Large intestine (tissue), 3 donors: ENCODE results near the gene CD86. TPM values are rescaled to one million over a fixed set of nuclear protein-coding genes. Genes with fewer than 3 reads are reported as not detected.

Source experiments
- DNase-seq, 2 donors: peaks; one replicate each; pipeline versions ENCODE4 v3.0.0 to v3.0.0-alpha.2; 2013
- H3K27ac ChIP-seq: one replicate; pipeline ENCODE4 v1.5.1; 2013; ENCODE audit warnings: low read length
- H3K27me3 ChIP-seq: 2 replicates; pipeline ENCODE4 v1.6.1; 2013; ENCODE audit warnings: low read length; ENCODE audit not compliant: control insufficient read depth, insufficient read depth
- H3K36me3 ChIP-seq: 2 replicates; pipeline ENCODE4 v1.6.1; 2013; ENCODE audit warnings: low read length; ENCODE audit not compliant: control insufficient read depth, insufficient read depth
- H3K4me1 ChIP-seq: one replicate; pipeline ENCODE4 v1.6.1; 2013; ENCODE audit warnings: low read length; ENCODE audit not compliant: control insufficient read depth, insufficient read depth
- H3K4me3 ChIP-seq: one replicate; pipeline ENCODE4 v1.5.1; 2013; ENCODE audit warnings: low read length
- H3K9me3 ChIP-seq: one replicate; pipeline ENCODE4 v1.6.1; 2013; ENCODE audit warnings: mild to moderate bottlenecking, low read depth, low read length, moderate library complexity; ENCODE audit not compliant: control insufficient read depth
- WGBS: methylation state at CpG from one replicate; pipeline ENCODE4 v1.1.5; 2013; ENCODE audit warnings: low lambda C conversion rate; ENCODE audit not compliant: insufficient coverage; 5-methylcytosine and 5-hydroxymethylcytosine counted together
- polyA plus RNA-seq: library from polyadenylated mRNA; unstranded; fragments of 120-200 nt; gene quantifications from one replicate; pipeline ENCODE4 v1.2.1, GENCODE V29; 2013

The CD86 gene
- polyA plus RNA-seq, 1 donor = 3.3 TPM

DNA sequence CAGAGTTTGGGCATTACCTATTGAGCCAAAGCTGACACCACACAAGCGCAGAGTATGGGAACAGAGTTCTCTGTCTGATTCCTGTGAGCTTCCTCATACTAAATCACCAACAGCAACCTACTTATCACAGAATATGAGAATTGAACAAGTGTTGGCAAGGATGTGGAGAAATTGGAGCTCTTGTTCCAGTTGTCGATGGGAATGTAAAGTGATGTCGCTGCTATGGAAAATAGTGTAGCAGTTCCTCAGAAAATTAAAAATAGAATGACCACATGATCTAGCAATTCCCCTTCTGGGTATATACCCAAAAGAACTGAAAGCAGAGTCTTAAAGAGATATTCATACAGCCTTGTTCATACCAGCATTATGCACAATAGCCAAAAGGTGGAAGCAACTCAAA lies 33.4 kb downstream of the CD86 start:
- Histone ChIP-seq H3K9me3 (no peaks in the 10 kb centered on the region), H3K4me1 (no peaks in the 10 kb centered on the region), H3K36me3 (no peaks in the 10 kb centered on the region), H3K4me3 (no peak overlapping the region), H3K27me3 (no peaks in the 10 kb centered on the region), H3K27ac (no peak overlapping the region)
- WGBS = 83% methylated on average over 1 of the region's 3 CpGs
- no peak for DNase-seq

DNA sequence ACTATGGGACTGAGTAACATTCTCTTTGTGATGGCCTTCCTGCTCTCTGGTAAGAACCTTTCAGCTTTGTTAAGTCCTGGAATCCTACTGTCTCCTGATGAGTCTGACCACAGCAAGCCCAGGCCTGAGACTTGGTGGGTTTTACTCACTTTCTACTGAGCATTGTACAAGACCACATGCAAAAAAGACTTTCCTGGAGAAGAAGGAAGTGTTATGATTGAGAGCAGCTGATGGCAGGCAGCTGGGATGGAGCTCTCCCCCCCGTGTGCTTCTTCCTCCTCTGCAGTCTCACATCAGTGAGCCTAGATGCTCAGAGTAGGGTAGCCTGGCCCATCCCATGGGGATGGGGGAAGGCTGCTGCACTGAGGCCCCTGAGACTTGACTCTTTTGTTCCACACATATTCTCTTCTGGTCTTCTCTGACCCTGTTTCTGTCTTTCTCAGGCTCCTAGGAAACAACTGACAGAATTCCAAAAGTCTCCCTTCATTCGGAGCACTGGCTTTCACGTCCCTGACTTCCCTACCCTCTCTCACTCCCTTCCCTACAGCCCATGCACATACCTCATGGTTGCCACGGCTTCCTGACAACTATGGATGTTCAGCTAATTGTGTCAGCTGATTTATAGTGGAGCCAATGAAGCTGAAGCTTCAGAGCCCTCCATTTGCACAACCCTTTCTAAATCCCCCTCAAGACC lies 36.6 kb downstream of the CD86 start:
- DNase-seq = no peak
- 80% methylated on average over 1 of the region's 4 CpGs for WGBS
- Histone ChIP-seq H3K9me3 (no peaks in the 10 kb centered on the region), H3K4me1 (no peaks in the 10 kb centered on the region), H3K27ac (no peak overlapping the region), H3K4me3 (no peak overlapping the region), H3K27me3 (no peaks in the 10 kb centered on the region), H3K36me3 (no peaks in the 10 kb centered on the region)

- no peak overlapping the region for H3K4me3 ChIP-seq
- no peak overlapping the region for H3K27ac ChIP-seq
- no peaks in the 10 kb centered on the region for H3K4me1 ChIP-seq
- H3K27me3 ChIP-seq = no peaks in the 10 kb centered on the region
- H3K9me3 ChIP-seq = no peaks in the 10 kb centered on the region
- no CpG with 5 or more reads among the region's 2 CpGs for WGBS
- no peak for DNase-seq
- H3K36me3 ChIP-seq = no peaks in the 10 kb centered on the region
These were observed 37.5 kb downstream of the CD86 start for GRCh38 chr3:122092460-122093165.

- Histone ChIP-seq H3K9me3 (no peaks in the 10 kb centered on the region), H3K4me1 (no peaks in the 10 kb centered on the region), H3K36me3 (no peaks in the 10 kb centered on the region), H3K4me3 (no peak overlapping the region), H3K27ac (no peak overlapping the region), H3K27me3 (no peaks in the 10 kb centered on the region)
- no CpG with 5 or more reads among the region's 4 CpGs for WGBS
- no peak for DNase-seq
These were observed 39.0 kb downstream of the CD86 start for GRCh38 chr3:122094125-122094524.

DNA sequence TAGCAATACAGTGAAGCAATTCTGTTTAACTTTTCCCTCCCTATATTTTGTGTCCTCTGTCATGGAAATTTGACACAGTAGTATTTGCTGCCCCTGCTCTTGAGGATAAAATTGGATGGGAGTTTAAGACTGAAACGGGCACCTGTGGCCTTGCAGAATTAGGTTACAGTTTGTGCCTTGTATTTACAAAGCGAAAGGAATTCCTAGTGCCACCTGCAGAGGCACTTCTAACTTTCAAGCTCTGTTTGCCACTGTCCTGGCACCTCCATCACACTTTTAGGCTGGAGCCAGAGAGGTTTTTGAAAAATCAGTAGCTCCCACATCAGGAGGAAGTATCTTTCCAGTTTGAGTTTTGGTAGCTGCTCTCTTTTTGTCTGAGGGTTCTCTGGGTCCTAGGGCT lies 39.5 kb downstream of the CD86 start:
- WGBS = no CpG with 5 or more reads among the region's 2 CpGs

DNA sequence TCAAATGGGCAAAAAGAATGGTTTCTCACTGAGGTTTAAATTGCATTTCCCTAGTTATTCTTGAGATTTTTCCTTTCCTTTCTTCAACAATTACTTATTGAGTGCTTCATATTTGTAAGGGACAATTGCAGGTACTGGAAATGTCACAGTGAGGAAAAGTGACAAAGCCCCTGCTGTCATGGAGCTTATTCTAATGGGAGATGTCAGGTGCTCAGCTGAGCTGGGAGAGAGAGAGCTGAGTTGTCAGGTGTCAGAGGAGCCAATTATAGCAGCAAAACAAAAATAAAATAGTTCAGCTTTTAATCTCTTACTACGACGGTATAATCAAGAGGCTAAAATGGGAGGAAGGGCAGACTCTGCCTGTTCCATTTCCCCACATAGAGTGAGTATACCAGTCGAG lies 42.0 kb downstream of the CD86 start:
- H3K36me3 ChIP-seq = no peaks in the 10 kb centered on the region
- 92% methylated on average over 2 of the region's 3 CpGs for WGBS
- no peaks in the 10 kb centered on the region for H3K9me3 ChIP-seq
- H3K4me3 ChIP-seq = no peak overlapping the region
- no peaks in the 10 kb centered on the region for H3K27me3 ChIP-seq
- H3K27ac ChIP-seq = no peak overlapping the region
- no peak for DNase-seq
- no peaks in the 10 kb centered on the region for H3K4me1 ChIP-seq

More for the DNA sequence above, 39.5 kb downstream of the CD86 start:
- Histone ChIP-seq H3K36me3 (no peaks in the 10 kb centered on the region), H3K9me3 (no peaks in the 10 kb centered on the region), H3K27me3 (no peaks in the 10 kb centered on the region), H3K27ac (no peak overlapping the region), H3K4me3 (no peak overlapping the region), H3K4me1 (no peaks in the 10 kb centered on the region)
- DNase-seq = no peak

DNA sequence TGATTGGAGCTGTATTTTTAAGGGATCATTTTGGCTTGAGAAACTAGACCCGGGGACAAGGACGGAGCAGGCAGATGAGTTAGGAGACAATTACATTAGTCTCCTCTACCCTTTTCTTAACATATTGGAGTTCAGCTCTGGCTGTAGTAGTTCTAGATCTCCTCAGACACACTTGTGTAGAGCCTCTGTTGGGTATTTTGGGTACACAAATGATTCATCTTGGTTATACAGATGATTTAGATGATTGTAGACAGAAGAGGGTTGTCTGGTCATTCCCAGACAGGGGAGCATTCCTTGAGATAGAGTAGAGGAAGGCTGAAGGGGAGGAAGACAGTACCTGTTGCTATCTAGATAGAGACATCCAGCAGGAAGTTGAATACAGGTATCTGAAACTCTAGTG lies 43.4 kb downstream of the CD86 start:
- Histone ChIP-seq H3K9me3 (no peaks in the 10 kb centered on the region), H3K4me3 (no peak overlapping the region), H3K36me3 (no peaks in the 10 kb centered on the region), H3K27ac (no peak overlapping the region), H3K27me3 (no peaks in the 10 kb centered on the region), H3K4me1 (no peaks in the 10 kb centered on the region)
- WGBS = no CpG with 5 or more reads among the region's 2 CpGs
- no peak for DNase-seq

DNA sequence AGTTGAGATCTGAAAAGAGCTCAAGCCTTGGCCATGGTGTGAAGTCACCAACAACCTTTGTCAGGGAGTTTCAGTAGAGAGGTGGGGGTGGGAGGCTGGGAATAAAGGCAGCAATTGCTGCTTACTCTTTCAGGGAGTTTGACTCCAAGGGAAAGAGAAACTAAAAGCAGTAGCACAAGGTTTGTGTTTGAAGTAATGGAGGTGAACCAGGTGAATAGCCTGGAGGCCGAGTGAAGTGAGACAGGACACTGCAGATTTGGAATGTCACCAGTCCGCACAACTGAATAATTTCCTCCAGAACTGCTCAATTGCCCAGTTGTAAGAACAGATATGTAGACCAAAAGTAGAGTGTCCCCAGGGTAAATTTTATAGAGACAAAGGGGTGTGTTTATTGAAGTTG lies 44.1 kb downstream of the CD86 start:
- no CpG with 5 or more reads among the region's 2 CpGs for WGBS
- H3K27ac ChIP-seq = no peak overlapping the region

DNA sequence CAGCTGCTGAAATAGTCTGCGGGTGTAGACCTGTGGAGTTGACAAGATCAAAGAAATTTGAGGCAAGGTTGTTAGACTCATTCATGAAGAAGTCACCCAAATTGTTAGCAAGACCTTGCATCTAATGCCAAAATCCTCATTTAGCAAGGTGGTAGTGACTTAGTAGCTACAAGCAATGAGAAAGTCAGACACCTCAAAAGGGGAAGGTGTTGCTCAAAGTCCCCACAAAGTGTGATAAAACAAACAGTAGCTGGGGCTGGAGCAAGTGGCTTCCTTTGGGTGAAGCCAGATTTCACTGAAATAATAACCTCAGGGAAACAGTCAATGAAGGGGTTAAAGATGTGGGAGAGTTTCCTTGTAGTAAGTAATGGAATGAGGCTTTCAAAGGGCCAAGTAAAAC lies 44.9 kb downstream of the CD86 start:
- H3K4me3 ChIP-seq = no peak overlapping the region
- WGBS = no CpG with 5 or more reads among the region's 1 CpG
- H3K36me3 ChIP-seq = no peaks in the 10 kb centered on the region
- H3K27me3 ChIP-seq = no peaks in the 10 kb centered on the region
- H3K4me1 ChIP-seq = no peaks in the 10 kb centered on the region
- no peak for DNase-seq
- no peak overlapping the region for H3K27ac ChIP-seq
- H3K9me3 ChIP-seq = no peaks in the 10 kb centered on the region

More for the DNA sequence above, 44.1 kb downstream of the CD86 start:
- Histone ChIP-seq H3K9me3 (no peaks in the 10 kb centered on the region), H3K27me3 (no peaks in the 10 kb centered on the region), H3K4me1 (no peaks in the 10 kb centered on the region), H3K4me3 (no peak overlapping the region), H3K36me3 (no peaks in the 10 kb centered on the region)
- peak; percentile 23 to 62 for DNase-seq

DNA sequence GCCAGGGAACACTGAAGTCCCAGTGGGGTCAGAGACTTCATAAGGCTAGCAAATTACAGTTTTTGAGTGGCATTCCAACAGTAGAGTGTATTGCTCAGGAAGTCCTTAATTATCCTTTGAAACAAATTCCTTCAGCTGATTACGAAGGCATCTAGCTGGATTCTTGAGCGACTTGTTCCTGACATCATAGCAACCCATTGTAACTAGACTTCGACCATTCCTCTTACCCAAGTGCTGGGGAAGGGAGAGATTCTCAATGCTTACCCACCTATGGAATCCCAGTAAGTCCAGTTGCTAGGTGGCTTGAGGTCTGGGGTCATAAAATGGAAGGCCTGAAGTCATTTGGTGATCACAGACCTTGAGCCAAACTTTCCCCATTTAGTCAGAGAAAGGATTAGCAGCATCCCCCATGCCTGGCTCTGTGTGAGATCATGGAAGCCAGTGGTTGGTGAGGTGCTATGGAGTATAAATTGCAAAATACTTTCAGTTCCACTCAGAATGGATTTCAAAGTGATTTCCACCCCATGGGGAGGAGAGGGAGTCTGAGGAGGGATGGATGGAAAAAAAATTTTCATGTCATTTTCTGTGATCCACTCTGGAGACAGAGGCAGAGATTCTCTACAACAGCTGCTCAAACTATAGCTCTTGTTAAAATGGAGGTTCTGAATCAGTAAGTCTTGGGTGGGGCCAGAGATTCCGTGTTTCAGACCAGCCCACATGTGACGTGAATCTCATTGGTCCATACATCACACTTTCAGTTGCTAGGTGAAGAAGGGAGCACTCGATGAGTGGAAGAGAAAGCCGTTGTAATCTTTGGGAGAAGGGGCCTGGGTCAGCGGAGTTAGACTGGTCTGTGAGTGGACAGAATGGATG lies 45.7 kb downstream of the CD86 start:
- H3K27me3 ChIP-seq = no peaks in the 10 kb centered on the region
- H3K4me1 ChIP-seq = no peaks in the 10 kb centered on the region
- H3K36me3 ChIP-seq = no peaks in the 10 kb centered on the region
- WGBS = 39% methylated on average over 3 of the region's 8 CpGs
- no peak overlapping the region for H3K4me3 ChIP-seq
- no peak overlapping the region for H3K27ac ChIP-seq
- no peaks in the 10 kb centered on the region for H3K9me3 ChIP-seq
- DNase-seq = no peak
